GM10248 (cell line): ENCODE measurements around the gene ZP1.

Experiments used
- CTCF ChIA-PET: fragments of 300-600 bp; sonication (Branson Sonifier 250); formaldehyde crosslinking; extraction: SDS; loops from one replicate; lab custom pipeline; 2021; ENCODE audit warnings: antibody characterized with exemption; lab: Yijun Ruan, JAX
- POLR2A ChIA-PET: fragments of 350-650 bp; sonication (Branson Sonifier 250); formaldehyde crosslinking; extraction: SDS; loops from one replicate; lab custom pipeline; 2020; ENCODE audit warnings: antibody characterized with exemption; lab: Yijun Ruan, JAX
- DNase-seq: peaks from one replicate; pipeline ENCODE4 v3.0.0; 2012; ENCODE audit errors: extremely low spot score
- CTCF ChIP-seq: IDR thresholded peaks from 2 replicates; pipeline ENCODE4 v1.5.1; 2012; ENCODE audit warnings: mild to moderate bottlenecking, low read depth; ENCODE audit errors: extremely low read depth, missing control alignments, control extremely low read depth

The ZP1 gene

GRCh38 chr11:60899977-60900376 lies 32.6 kb downstream of the ZP1 start:
- TF ChIP-seq CTCF, result no peak
- no peak for DNase-seq
- CTCF ChIA-PET, result interaction anchor here (0.6 to 14.0 kb wide), 46 partner anchors 8 to 635 kb away, joined by 3 to 157 read pairs (median 5); partner anchors contain the start of genes TMEM109 and ZP1
- POLR2A ChIA-PET, result no interaction called here

GRCh38 chr11:60900673-60901404 lies 33.5 kb downstream of the ZP1 start:
- no peak for DNase-seq
- CTCF ChIA-PET, result interaction anchor here (1.0 to 14.0 kb wide), 18 partner anchors 11 to 635 kb away, joined by 3 to 157 read pairs (median 8); partner anchors contain the start of genes TMEM109 and ZP1
- TF ChIP-seq CTCF, result no peak
- POLR2A ChIA-PET, result interaction anchor here (1.1 kb wide), 1 partner anchor 13 kb away, joined by 3 read pairs; the partner anchor contains the start of gene TMEM109

GRCh38 chr11:60902625-60903024 lies 35.3 kb downstream of the ZP1 start:
- POLR2A ChIA-PET, result no interaction called here
- TF ChIP-seq CTCF, result no peak

GRCh38 chr11:60905047-60905446 lies 37.7 kb downstream of the ZP1 start:
- POLR2A ChIA-PET, result interaction anchor here (0.6 to 0.8 kb wide), 3 partner anchors 9 to 391 kb away, joined by 3 to 5 read pairs (median 4); partner anchors contain the start of gene TMEM109
- CTCF ChIA-PET, result interaction anchor here (0.8 to 14.0 kb wide), 10 partner anchors 9 to 142 kb away, joined by 3 to 157 read pairs (median 16); partner anchors contain the start of genes PTGDR2 and TMEM109

More at GRCh38 chr11:60902625-60903024, 35.3 kb downstream of the ZP1 start:
- CTCF ChIA-PET, result interaction anchor here (1.8 to 14.0 kb wide), 7 partner anchors 13 to 139 kb away, joined by 5 to 157 read pairs (median 33); partner anchors contain the start of gene TMEM109
- no peak for DNase-seq

GRCh38 chr11:60905551-60906113 lies 38.3 kb downstream of the ZP1 start:
- DNase-seq, result no peak
- ChIA-PET POLR2A (interaction anchor here (0.6 kb wide), 1 partner anchor 45 kb away, joined by 4 read pairs; no protein-coding TSS in a partner anchor), CTCF (interaction anchor here (0.8 to 14.0 kb wide), 10 partner anchors 9 to 142 kb away, joined by 3 to 157 read pairs (median 16); partner anchors contain the start of genes PTGDR2 and TMEM109)
- no peak for TF ChIP-seq CTCF

More at GRCh38 chr11:60905047-60905446, 37.7 kb downstream of the ZP1 start:
- DNase-seq, result no peak
- TF ChIP-seq CTCF, result no peak
